Cerebellar nuclear complex (tissue), 1 donor: ENCODE measurements around the gene PAGR1.
A peak's percentile ranks its signal among the peaks of the same experiment; 100 is the strongest.
"Not testable (repeated sequence)": the region's sequence is repeated elsewhere in the genome, so short reads cannot be mapped to it uniquely, and the experiment has no call there.

Source experiments
- DNase-seq, 2 experiments: peaks; one replicate each; lab custom pipeline; 2025; lab: John Stamatoyannopoulos, UW

The PAGR1 gene

DNA sequence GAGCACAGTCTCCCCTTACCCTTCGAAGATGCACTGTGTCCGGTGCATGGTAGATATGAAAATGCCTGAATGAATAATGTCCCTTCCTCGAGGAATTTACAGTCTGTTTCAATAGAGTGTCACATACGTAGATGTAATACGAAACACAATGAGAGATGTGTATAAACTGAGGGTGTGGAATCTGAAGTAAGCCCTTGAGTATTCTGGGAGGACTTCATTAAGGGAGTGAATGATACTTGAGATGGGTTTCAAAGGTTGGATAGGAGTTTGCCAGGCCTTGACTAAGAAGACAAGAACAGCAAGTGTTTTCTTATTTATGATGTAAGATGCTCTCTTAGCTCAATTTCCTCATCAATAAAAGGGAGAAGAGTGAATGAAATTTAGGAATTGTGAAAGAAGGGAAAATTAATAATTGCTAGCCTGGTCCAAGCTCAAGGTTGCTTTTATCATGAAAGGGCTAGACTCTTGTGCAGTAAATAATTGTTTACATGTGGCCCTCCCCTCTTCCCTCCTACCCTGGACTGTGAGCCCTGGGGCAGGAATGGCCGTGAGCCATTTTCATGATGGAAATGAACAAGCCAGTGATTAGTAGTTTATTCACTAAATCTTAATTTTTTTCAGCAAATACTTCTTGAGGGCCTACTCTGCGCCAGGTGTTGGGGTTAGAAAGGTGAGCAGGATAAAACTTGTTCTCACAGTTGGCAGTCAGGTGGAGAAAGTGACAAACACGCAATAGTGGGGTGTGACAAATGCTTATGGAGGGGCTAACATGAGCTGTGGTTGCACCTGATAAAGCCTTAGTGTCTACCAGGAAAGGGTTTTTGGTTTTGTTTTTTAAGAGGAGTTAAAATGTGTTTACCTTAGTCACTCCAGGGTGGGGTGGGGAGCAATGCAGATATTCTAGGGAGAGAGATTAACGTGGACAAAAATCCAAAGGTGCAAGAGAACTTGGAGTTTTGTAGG lies 23.8 kb upstream of the PAGR1 start:
- no peak for DNase-seq

- not testable (repeated sequence) for DNase-seq
Measured at GRCh38 chr16:29793153-29793552, 22.8 kb upstream of the PAGR1 start.

- no peak for DNase-seq
Measured at GRCh38 chr16:29794231-29794710, 21.7 kb upstream of the PAGR1 start.

DNA sequence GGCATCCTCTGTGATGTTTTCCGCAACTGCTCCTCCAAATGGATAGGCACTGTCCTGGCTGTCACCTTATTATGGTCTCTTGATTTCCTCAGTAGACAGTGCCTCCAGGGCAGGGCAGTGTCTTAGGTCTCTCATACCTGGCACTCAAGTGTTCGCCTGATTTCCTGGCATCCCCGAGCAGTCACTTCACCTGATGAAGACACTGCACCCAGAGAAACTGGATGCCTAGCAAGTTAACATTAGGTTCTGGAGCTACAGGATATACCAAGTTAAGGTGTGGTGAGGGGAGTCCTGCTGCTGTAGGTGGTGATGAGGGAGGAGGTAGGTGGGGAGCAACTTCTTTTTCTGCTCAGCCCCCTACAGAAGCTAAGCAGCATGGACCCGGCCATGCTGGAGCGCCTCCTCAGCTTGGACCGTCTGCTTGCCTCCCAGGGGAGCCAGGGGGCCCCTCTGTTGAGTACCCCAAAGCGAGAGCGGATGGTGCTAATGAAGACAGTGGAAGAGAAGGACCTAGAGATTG lies 13.5 kb upstream of the PAGR1 start:
- DNase-seq = no peak

- DNase-seq = no peak
Measured at GRCh38 chr16:29804020-29804419, 11.9 kb upstream of the PAGR1 start.

- no peak for DNase-seq
Measured at GRCh38 chr16:29804455-29805231, 11.3 kb upstream of the PAGR1 start.

GRCh38 chr16:29805232-29806098 lies 10.5 kb upstream of the PAGR1 start:
- peak; percentile 67 to 94 for DNase-seq

GRCh38 chr16:29806099-29806579 lies 9.8 kb upstream of the PAGR1 start, which contains the start of gene MAZ:
TSS of gene MAZ (plus strand) at chr16:29806529. CDS start at chr16:29806702, 173 bp downstream.
- no peak for DNase-seq

DNA sequence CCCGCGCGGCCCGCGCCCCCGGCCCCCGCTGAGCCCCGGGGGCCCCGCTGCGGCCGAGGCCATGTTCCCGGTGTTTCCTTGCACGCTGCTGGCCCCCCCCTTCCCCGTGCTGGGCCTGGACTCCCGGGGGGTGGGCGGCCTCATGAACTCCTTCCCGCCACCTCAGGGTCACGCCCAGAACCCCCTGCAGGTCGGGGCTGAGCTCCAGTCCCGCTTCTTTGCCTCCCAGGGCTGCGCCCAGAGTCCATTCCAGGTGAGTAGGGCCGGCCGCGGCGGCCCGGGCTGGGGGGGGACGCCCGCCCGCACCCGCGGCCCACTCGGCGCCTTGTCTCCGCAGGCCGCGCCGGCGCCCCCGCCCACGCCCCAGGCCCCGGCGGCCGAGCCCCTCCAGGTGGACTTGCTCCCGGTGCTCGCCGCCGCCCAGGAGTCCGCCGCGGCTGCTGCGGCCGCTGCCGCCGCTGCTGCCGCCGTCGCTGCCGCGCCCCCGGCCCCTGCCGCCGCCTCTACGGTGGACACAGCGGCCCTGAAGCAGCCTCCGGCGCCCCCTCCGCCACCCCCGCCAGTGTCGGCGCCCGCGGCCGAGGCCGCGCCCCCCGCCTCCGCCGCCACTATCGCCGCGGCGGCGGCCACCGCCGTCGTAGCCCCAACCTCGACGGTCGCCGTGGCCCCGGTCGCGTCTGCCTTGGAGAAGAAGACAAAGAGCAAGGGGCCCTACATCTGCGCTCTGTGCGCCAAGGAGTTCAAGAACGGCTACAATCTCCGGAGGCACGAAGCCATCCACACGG lies 9.1 kb upstream of the PAGR1 start:
- no peak for DNase-seq

GRCh38 chr16:29807426-29808218 lies 8.3 kb upstream of the PAGR1 start:
- DNase-seq = peak; percentile 47 to 61

GRCh38 chr16:29808219-29808900 lies 7.6 kb upstream of the PAGR1 start:
- no peak for DNase-seq

GRCh38 chr16:29809031-29809747 lies 6.8 kb upstream of the PAGR1 start:
- no peak for DNase-seq

GRCh38 chr16:29809850-29810698 lies 5.9 kb upstream of the PAGR1 start:
- DNase-seq = no peak

DNA sequence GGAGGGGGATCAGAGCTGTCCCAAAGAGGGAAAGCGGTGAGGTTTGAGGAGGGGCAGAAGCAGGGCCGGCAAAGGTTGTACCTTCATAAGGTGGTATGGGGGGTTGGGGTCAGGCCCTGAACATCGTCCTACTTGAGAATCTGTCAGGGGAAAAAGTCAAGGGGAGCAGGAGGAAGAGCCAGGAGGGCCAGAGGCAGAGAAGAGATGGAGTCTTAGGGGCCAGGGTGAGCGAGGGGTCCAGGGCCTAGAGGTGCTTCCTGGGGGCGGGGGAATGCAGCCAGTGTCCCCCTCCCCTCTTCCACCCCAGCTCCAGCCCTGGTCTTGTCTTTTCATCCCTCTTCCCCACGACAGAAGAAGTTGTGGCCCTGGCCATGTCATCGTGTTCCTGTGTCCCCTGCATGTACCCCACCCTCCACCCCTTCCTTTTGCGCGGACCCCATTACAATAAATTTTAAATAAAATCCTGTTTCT lies 5.2 kb upstream of the PAGR1 start:
- no peak for DNase-seq

DNA sequence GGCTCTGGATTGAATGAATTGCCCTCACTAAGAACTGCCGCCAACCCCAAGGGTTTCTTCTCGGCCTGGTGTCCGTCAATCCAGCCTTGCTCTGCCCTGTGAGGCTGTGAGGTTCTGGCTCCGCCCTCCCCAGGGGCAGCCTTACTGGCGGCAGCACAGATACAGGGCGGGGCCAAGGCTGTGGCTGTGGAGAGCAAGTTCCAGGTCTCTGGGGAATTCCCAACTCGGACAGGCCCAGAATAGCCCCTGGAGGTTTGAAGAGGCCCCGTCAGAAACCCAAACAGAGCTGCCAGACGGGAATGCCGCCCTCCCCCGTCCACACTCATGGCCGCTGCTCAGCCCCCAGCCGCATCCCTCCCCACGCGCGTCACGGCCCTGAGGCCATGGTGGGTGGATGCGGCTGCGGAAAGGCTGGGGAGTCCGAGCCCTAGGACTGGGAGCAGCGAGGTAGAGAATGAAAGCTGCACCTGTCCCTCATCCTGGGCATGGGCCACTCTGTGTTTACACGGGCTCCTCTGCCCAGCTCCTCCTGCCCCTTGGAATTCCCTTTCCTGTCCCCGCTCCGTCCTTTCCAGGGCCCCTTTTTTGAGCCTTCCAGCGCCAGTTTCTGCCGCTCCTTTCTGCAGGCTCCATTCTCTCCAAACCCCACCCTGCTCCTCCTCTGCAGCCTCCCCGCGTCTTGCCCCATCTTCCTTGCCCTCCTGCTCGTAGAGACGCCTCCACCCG lies 4.6 kb upstream of the PAGR1 start:
- DNase-seq = peak; percentile 84 to 88

- DNase-seq = peak; percentile 70 to 74
Measured at GRCh38 chr16:29811896-29812665, 3.9 kb upstream of the PAGR1 start, which contains the start of gene PRRT2. TSS of gene PRRT2 (plus strand) at chr16:29812193. CDS start at chr16:29813055, 862 bp downstream.
